Esophagus muscularis mucosa (tissue), 4 donors: Measurements from ENCODE around the gene HSF4. TPM values are rescaled to one million over a fixed set of nuclear protein-coding genes. Genes with fewer than 3 reads are reported as not detected.

ENCODE experiments used
- DNase-seq: peaks from one replicate; pipeline ENCODE4 v3.0.0-alpha.2; 2017; ENCODE audit errors: extremely low spot score
- H3K27ac ChIP-seq, 4 donors: fragments of 200-600 bp; sonication (generic); replicated peaks in 1 of 4; 1 replicate in 3 of 4; 2 replicates in 1 of 4; pipeline ENCODE4 v1.5.1; 2016 to 2019; ENCODE audit warnings: mild to moderate bottlenecking in 1 of 4
- H3K27me3 ChIP-seq, 4 donors: fragments of 200-600 bp; sonication (generic); one replicate each; pipeline versions ENCODE4 v1.5.1 to v1.6.0; 2016 to 2019
- H3K36me3 ChIP-seq, 4 donors: fragments of 200-600 bp; sonication (generic); one replicate each; pipeline ENCODE4 v1.5.1; 2016 to 2019
- H3K4me1 ChIP-seq, 4 donors: fragments of 200-600 bp; sonication (generic); one replicate each; pipeline ENCODE4 v1.5.1; 2016 to 2019
- H3K4me3 ChIP-seq, 4 donors: fragments of 200-600 bp; sonication (generic); 1 replicate in 2 of 4; 2 replicates in 2 of 4; pipeline ENCODE4 v1.5.1; 2016 to 2019; ENCODE audit warnings: mild to moderate bottlenecking in 4 of 4, moderate library complexity in 1 of 4
- H3K9me3 ChIP-seq, 4 donors: fragments of 200-600 bp; sonication (generic); 1 replicate in 3 of 4; 2 replicates in 1 of 4; pipeline ENCODE4 v1.5.1; 2016 to 2019
- CTCF ChIP-seq, 3 experiments: fragments of 200-600 bp in 2 of 3; fragments of 450-650 bp in 1 of 3; sonication (generic) in 2 of 3; IDR thresholded peaks; one replicate each; pipeline ENCODE4 v1.5.1; 2017 to 2019; ENCODE audit warnings: antibody characterized with exemption in 3 of 3, mild to moderate bottlenecking in 2 of 3, moderate library complexity in 1 of 3
- EP300 ChIP-seq: sonication (generic); formaldehyde crosslinking; IDR thresholded peaks from one replicate; pipeline ENCODE4 v1.6.1; 2017; ENCODE audit warnings: antibody characterized with exemption
- POLR2A ChIP-seq: fragments of 450-650 bp; IDR thresholded peaks from one replicate; pipeline ENCODE4 v1.6.1; 2017; ENCODE audit warnings: antibody characterized with exemption, moderate library complexity, mild to moderate bottlenecking, low read depth
- POLR2AphosphoS5 ChIP-seq, 2 donors: sonication (generic); formaldehyde crosslinking; IDR thresholded peaks; one replicate each; pipeline ENCODE4 v1.6.1; 2017; ENCODE audit warnings: antibody characterized with exemption in 2 of 2
- WGBS: methylation state at CpG from one replicate; pipeline ENCODE4 v1.1.5; 2018; 5-methylcytosine and 5-hydroxymethylcytosine counted together
- intact Hi-C: fragments of 100-400 bp; cut with DNase I; formaldehyde crosslinking; loops from one replicate; pipeline ENCODE4 v1.15.1; 2023
- total RNA-seq, 4 donors: library from RNA; depleted of rRNA; stranded (reverse); fragments of >200 nt; gene quantifications; one replicate each; pipeline versions ENCODE4 v1.1.0 to v1.2.1, GENCODE V29; 2016

Gene HSF4
- total RNA-seq, 4 donors from 2014 or later: 27.3 to 61.9 (median 41.1) TPM

GRCh38 chr16:67184453-67184994 lies 20.0 kb downstream of the HSF4 start:
- Histone ChIP-seq H3K4me3 (peak overlapping the region; percentile 70 to 92 (median 72)), H3K4me1 (peaks cover 25 to 57% (median 51%) of the 10 kb centered on the region in 4 donors), H3K9me3 (no peaks in the 10 kb centered on the region), H3K27me3 (no peaks in the 10 kb centered on the region), H3K27ac (peak overlapping the region; percentile 94 to 95 (median 94)), H3K36me3 (no peaks in the 10 kb centered on the region)
- intact Hi-C loops: loop anchor here (2.0 kb wide), 2 partner anchors 26 to 206 kb away; partner anchors contain the start of genes FBXL8 and TRADD
- no CpG with 5 or more reads among the region's 59 CpGs for WGBS
- DNase-seq: no peak
- peak in 1 of 3 experiments; percentile 9 for TF ChIP-seq CTCF (IDR thresholded peaks at IDR 0.05)
- no peak for TF ChIP-seq POLR2AphosphoS5 (IDR thresholded peaks at IDR 0.05)

GRCh38 chr16:67184995-67185650 lies 20.6 kb downstream of the HSF4 start:
- H3K27ac ChIP-seq: peak overlapping the region; percentile 94 to 95 (median 94)
- TF ChIP-seq POLR2A: no peak
- TF ChIP-seq POLR2AphosphoS5 (IDR thresholded peaks at IDR 0.05): peak; percentile 60 to 84
- no peak for TF ChIP-seq EP300
- peak; percentile 80 to 87 (median 85) for TF ChIP-seq CTCF (IDR thresholded peaks at IDR 0.05)
- intact Hi-C loops: loop anchor here (2.0 kb wide), 2 partner anchors 26 to 206 kb away; partner anchors contain the start of genes FBXL8 and TRADD
- no peaks in the 10 kb centered on the region for H3K9me3 ChIP-seq
- peak; percentile 95 for DNase-seq
- H3K27me3 ChIP-seq: no peaks in the 10 kb centered on the region
- WGBS: 13% methylated on average over 15 of the region's 43 CpGs
- H3K4me3 ChIP-seq: peak overlapping the region; percentile 70 to 92 (median 72)
- H3K4me1 ChIP-seq: peaks cover 25 to 52% (median 50%) of the 10 kb centered on the region in 4 donors
- H3K36me3 ChIP-seq: no peaks in the 10 kb centered on the region

GRCh38 chr16:67185651-67186134 lies 21.1 kb downstream of the HSF4 start:
- Histone ChIP-seq H3K9me3 (no peaks in the 10 kb centered on the region), H3K27me3 (no peaks in the 10 kb centered on the region), H3K4me1 (peaks cover 27 to 49% (median 47%) of the 10 kb centered on the region in 4 donors), H3K36me3 (no peaks in the 10 kb centered on the region), H3K27ac (peak overlapping the region in 1 of 4 donors; percentile 16), H3K4me3 (peak overlapping the region; percentile 10 to 92 (median 48))
- no peak for DNase-seq
- TF ChIP-seq POLR2A (no peak), EP300 (no peak), CTCF (IDR thresholded peaks at IDR 0.05) (no peak), POLR2AphosphoS5 (IDR thresholded peaks at IDR 0.05) (no peak)
- 9% methylated on average over 12 of the region's 12 CpGs for WGBS
- intact Hi-C loops: loop anchor here (2.0 kb wide), 2 partner anchors 27 to 207 kb away; partner anchors contain the start of genes FBXL8 and TRADD

- intact Hi-C loops: no loop called here
- Histone ChIP-seq H3K36me3 (no peaks in the 10 kb centered on the region), H3K4me1 (peaks cover 36 to 47% (median 46%) of the 10 kb centered on the region in 4 donors), H3K27me3 (no peaks in the 10 kb centered on the region), H3K27ac (no peak overlapping the region), H3K9me3 (no peaks in the 10 kb centered on the region), H3K4me3 (no peak overlapping the region)
- TF ChIP-seq CTCF (IDR thresholded peaks at IDR 0.05): no peak
- no peak for TF ChIP-seq POLR2A
- TF ChIP-seq POLR2AphosphoS5 (IDR thresholded peaks at IDR 0.05): no peak
- TF ChIP-seq EP300: no peak
- 50% methylated on average over 2 of the region's 5 CpGs for WGBS
- no peak for DNase-seq
Measured at GRCh38 chr16:67186550-67186950, 22.0 kb downstream of the HSF4 start.
